ENCODE results near the gene PRKX.

DNA sequence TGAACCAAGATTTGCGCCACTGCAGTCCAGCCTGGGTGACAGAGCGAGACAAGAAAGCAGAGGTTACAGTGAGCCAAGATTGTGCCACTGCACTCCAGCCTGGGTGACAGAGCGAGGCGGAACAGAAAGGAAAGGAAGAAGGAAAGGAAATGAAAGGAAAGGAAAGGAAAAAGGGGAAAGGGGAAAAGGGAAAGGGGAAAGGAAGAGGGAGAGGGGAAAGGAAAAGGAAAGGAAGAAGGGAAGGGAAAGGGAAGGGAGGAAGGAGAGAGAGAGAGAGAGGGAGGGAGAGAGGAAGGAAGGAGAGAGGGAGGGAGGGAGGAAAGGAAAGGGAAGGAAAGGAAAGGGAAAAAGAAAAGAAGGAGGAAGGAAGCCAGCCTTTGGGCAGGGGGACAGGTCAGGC is 76.6 kb downstream of the PRKX start:
- TF ChIP-seq, protein P1, sequence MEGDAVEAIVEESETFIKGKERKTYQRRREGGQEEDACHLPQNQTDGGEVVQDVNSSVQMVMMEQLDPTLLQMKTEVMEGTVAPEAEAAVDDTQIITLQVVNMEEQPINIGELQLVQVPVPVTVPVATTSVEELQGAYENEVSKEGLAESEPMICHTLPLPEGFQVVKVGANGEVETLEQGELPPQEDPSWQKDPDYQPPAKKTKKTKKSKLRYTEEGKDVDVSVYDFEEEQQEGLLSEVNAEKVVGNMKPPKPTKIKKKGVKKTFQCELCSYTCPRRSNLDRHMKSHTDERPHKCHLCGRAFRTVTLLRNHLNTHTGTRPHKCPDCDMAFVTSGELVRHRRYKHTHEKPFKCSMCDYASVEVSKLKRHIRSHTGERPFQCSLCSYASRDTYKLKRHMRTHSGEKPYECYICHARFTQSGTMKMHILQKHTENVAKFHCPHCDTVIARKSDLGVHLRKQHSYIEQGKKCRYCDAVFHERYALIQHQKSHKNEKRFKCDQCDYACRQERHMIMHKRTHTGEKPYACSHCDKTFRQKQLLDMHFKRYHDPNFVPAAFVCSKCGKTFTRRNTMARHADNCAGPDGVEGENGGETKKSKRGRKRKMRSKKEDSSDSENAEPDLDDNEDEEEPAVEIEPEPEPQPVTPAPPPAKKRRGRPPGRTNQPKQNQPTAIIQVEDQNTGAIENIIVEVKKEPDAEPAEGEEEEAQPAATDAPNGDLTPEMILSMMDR (IDR thresholded peaks at IDR 0.05), result no peak
- TF ChIP-seq EP300 (IDR thresholded peaks at IDR 0.05), result no peak

Data from upper lobe of left lung (tissue), 4 donors.